ENCODE measurements around the gene ZNF646. TPM values are rescaled to one million over a fixed set of nuclear protein-coding genes. Genes with fewer than 3 reads are reported as not detected.

ZNF646 gene
- total RNA-seq, 1 experiment from 2014 or later = 26.8 TPM

DNA sequence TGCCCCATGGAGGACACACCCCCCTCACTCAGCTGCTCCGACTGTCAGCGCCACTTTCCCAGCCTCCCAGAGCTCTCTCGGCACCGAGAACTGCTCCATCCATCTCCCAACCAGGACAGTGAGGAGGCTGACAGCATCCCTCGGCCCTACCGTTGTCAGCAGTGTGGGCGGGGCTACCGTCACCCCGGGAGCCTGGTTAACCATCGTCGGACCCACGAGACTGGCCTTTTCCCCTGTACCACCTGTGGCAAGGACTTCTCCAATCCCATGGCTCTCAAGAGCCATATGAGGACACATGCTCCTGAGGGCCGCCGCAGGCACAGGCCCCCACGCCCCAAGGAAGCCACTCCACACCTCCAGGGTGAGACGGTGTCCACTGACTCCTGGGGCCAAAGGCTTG, 2.1 kb downstream of the ZNF646 start:
- Histone ChIP-seq H3K36me3 (ENCODE audit: control insufficient read depth, insufficient read depth, low read length) (peaks cover 10% of the 10 kb centered on the region), H3K9me3 (ENCODE audit: control insufficient read depth, insufficient read depth, low read depth, low read length) (no peaks in the 10 kb centered on the region), H3K4me1 (ENCODE audit: control insufficient read depth, insufficient read depth, low read length) (peaks cover 10% of the 10 kb centered on the region; the same call in 1 of the 2 replicates), H3K4me3 (ENCODE audit: low read depth in 2 of 2, low read length in 2 of 2) (no peak overlapping the region), H3K27me3 (ENCODE audit: control insufficient read depth, insufficient read depth, low read length) (no peaks in the 10 kb centered on the region), H3K27ac (ENCODE audit: low read length) (no peak overlapping the region)
- no peak for DNase-seq (ENCODE audit: low read depth, low spot score)
- ATAC-seq = no peak
- no TSS peak for BruUV-seq (replicated peaks)
- TF ChIP-seq, protein P1, sequence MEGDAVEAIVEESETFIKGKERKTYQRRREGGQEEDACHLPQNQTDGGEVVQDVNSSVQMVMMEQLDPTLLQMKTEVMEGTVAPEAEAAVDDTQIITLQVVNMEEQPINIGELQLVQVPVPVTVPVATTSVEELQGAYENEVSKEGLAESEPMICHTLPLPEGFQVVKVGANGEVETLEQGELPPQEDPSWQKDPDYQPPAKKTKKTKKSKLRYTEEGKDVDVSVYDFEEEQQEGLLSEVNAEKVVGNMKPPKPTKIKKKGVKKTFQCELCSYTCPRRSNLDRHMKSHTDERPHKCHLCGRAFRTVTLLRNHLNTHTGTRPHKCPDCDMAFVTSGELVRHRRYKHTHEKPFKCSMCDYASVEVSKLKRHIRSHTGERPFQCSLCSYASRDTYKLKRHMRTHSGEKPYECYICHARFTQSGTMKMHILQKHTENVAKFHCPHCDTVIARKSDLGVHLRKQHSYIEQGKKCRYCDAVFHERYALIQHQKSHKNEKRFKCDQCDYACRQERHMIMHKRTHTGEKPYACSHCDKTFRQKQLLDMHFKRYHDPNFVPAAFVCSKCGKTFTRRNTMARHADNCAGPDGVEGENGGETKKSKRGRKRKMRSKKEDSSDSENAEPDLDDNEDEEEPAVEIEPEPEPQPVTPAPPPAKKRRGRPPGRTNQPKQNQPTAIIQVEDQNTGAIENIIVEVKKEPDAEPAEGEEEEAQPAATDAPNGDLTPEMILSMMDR (IDR thresholded peaks at IDR 0.05) = no peak
- TF ChIP-seq TCF7L2 (IDR thresholded peaks at IDR 0.05; ENCODE audit: low read depth, low read length) (no peak), SIN3A (IDR thresholded peaks at IDR 0.05; ENCODE audit: borderline replicate concordance, insufficient read depth, low read depth, low read length) (no peak), POLR2AphosphoS5 (IDR thresholded peaks at IDR 0.05; ENCODE audit: low read depth, low read length) (no peak)
- TF ChIP-seq, protein P2, sequence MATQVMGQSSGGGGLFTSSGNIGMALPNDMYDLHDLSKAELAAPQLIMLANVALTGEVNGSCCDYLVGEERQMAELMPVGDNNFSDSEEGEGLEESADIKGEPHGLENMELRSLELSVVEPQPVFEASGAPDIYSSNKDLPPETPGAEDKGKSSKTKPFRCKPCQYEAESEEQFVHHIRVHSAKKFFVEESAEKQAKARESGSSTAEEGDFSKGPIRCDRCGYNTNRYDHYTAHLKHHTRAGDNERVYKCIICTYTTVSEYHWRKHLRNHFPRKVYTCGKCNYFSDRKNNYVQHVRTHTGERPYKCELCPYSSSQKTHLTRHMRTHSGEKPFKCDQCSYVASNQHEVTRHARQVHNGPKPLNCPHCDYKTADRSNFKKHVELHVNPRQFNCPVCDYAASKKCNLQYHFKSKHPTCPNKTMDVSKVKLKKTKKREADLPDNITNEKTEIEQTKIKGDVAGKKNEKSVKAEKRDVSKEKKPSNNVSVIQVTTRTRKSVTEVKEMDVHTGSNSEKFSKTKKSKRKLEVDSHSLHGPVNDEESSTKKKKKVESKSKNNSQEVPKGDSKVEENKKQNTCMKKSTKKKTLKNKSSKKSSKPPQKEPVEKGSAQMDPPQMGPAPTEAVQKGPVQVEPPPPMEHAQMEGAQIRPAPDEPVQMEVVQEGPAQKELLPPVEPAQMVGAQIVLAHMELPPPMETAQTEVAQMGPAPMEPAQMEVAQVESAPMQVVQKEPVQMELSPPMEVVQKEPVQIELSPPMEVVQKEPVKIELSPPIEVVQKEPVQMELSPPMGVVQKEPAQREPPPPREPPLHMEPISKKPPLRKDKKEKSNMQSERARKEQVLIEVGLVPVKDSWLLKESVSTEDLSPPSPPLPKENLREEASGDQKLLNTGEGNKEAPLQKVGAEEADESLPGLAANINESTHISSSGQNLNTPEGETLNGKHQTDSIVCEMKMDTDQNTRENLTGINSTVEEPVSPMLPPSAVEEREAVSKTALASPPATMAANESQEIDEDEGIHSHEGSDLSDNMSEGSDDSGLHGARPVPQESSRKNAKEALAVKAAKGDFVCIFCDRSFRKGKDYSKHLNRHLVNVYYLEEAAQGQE (IDR thresholded peaks at IDR 0.05; ENCODE audit: insufficient read depth in 1 of 2, low read depth in 2 of 2, low read length in 1 of 2) = no peak
- ChIA-PET CTCF (no interaction called here), POLR2A (no interaction called here)
- in situ Hi-C loops (cut with HindIII; ENCODE audit: low pct_unique_long_range_greater_than_20kb, low sequenced_read_pairs) (no loop called here), intact Hi-C loops (cut with micrococcal nuclease; ENCODE audit: unreplicated experiment) (no loop called here)

DNA sequence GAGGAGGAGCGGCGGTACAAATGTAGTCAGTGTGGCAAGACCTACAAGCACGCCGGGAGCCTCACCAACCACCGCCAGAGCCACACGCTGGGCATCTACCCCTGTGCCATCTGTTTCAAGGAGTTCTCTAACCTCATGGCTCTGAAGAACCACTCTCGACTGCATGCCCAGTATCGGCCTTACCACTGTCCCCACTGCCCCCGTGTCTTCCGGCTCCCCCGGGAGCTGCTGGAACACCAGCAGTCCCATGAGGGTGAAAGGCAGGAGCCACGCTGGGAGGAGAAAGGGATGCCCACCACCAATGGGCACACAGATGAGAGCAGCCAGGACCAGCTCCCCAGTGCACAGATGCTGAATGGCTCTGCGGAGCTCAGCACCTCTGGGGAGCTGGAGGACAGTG, 2.8 kb downstream of the ZNF646 start:
- H3K4me3 ChIP-seq (ENCODE audit: low read depth in 2 of 2, low read length in 2 of 2) = no peak overlapping the region
- no TSS peak for BruUV-seq (replicated peaks)
- peaks cover 10% of the 10 kb centered on the region for H3K36me3 ChIP-seq (ENCODE audit: control insufficient read depth, insufficient read depth, low read length)

More for the DNA sequence above, 2.8 kb downstream of the ZNF646 start:
- Histone ChIP-seq H3K27ac (ENCODE audit: low read length) (no peak overlapping the region), H3K4me1 (ENCODE audit: control insufficient read depth, insufficient read depth, low read length) (peaks cover 5% of the 10 kb centered on the region; the same call in 1 of the 2 replicates), H3K9me3 (ENCODE audit: control insufficient read depth, insufficient read depth, low read depth, low read length) (no peaks in the 10 kb centered on the region), H3K27me3 (ENCODE audit: control insufficient read depth, insufficient read depth, low read length) (no peaks in the 10 kb centered on the region)
- in situ Hi-C loops (cut with HindIII; ENCODE audit: low pct_unique_long_range_greater_than_20kb, low sequenced_read_pairs) = no loop called here
- no peak for TF ChIP-seq POLR2AphosphoS5 (IDR thresholded peaks at IDR 0.05; ENCODE audit: low read depth, low read length)
- TF ChIP-seq SIN3A (IDR thresholded peaks at IDR 0.05; ENCODE audit: borderline replicate concordance, insufficient read depth, low read depth, low read length) = no peak
- TF ChIP-seq, protein P2 (IDR thresholded peaks at IDR 0.05; ENCODE audit: insufficient read depth in 1 of 2, low read depth in 2 of 2, low read length in 1 of 2) = no peak
- TF ChIP-seq TCF7L2 (IDR thresholded peaks at IDR 0.05; ENCODE audit: low read depth, low read length) = no peak
- TF ChIP-seq, protein P1 (IDR thresholded peaks at IDR 0.05) = no peak
- DNase-seq (ENCODE audit: low read depth, low spot score) (no peak), ATAC-seq (no peak)
- POLR2A ChIA-PET = no interaction called here
- CTCF ChIA-PET = no interaction called here
- intact Hi-C loops (cut with micrococcal nuclease; ENCODE audit: unreplicated experiment) = no loop called here

Measured in Panc1 (cell line).